H1 (cell line): ENCODE results near the gene KIAA0513. TPM values are rescaled to one million over a fixed set of nuclear protein-coding genes. Genes with fewer than 3 reads are reported as not detected.

Source experiments
- BACH1 ChIP-seq: IDR thresholded peaks from 2 replicates; pipeline ENCODE4 v1.6.1; 2012; ENCODE audit warnings: low read length, improper control_type of control experiment
- CHD7 ChIP-seq: fragments of 300-600 bp; sonication (generic); IDR thresholded peaks from 2 replicates; pipeline ENCODE4 v1.7.1; 2012; ENCODE audit warnings: low read length, moderate library complexity, mild to moderate bottlenecking, inconsistent platforms; ENCODE audit not compliant: insufficient replicate concordance
- CTBP2 ChIP-seq: IDR thresholded peaks from 2 replicates; pipeline ENCODE4 v1.7.0; 2011; ENCODE audit warnings: borderline replicate concordance, mild to moderate bottlenecking, moderate library complexity, mixed read lengths, low read length; ENCODE audit not compliant: insufficient read depth, insufficient read length
- E2F6 ChIP-seq: IDR thresholded peaks from 2 replicates; pipeline ENCODE4 v1.6.1; 2012; ENCODE audit warnings: inconsistent platforms
- EP300 ChIP-seq, 2 experiments: IDR thresholded peaks; 1 replicate in 1 of 2; 2 replicates in 1 of 2; pipeline ENCODE4 v1.6.1; 2011 to 2012; ENCODE audit warnings: low read depth in 2 of 2, low read length in 2 of 2, mild to moderate bottlenecking in 2 of 2, borderline replicate concordance in 1 of 2, inconsistent platforms in 1 of 2, moderate library complexity in 1 of 2
- JUN ChIP-seq: IDR thresholded peaks from 2 replicates; pipeline ENCODE4 v1.6.1; 2011; ENCODE audit warnings: low read depth, mild to moderate bottlenecking, improper control_type of control experiment, low read length
- KDM1A ChIP-seq: fragments of 200-600, 300-600 bp; sonication (generic); IDR thresholded peaks from 2 replicates; pipeline ENCODE4 v1.7.1; 2016; ENCODE audit warnings: mild to moderate bottlenecking, low read length, borderline replicate concordance
- MAX ChIP-seq: IDR thresholded peaks from 2 replicates; pipeline ENCODE4 v1.6.1; 2012; ENCODE audit warnings: inconsistent platforms
- RFX5 ChIP-seq: IDR thresholded peaks from 2 replicates; pipeline ENCODE4 v1.6.1; 2011; ENCODE audit warnings: low read depth, low read length, improper control_type of control experiment, borderline replicate concordance
- SP4 ChIP-seq: IDR thresholded peaks from 2 replicates; pipeline ENCODE4 v1.6.1; 2012; ENCODE audit warnings: low read length, inconsistent platforms
- ZNF274 ChIP-seq: IDR thresholded peaks from 2 replicates; pipeline ENCODE4 v1.7.0; 2012; ENCODE audit warnings: low read length, borderline replicate concordance; ENCODE audit errors: extremely low read depth
- polyA plus RNA-seq, 7 experiments: library from polyadenylated mRNA; depleted of rRNA in 3 of 7; stranded (reverse) in 5 of 7; unstranded in 2 of 7; fragments of >200 nt in 5 of 7; fragments of 200-250 nt in 2 of 7; gene quantifications; 1 replicate in 5 of 7; 2 replicates in 1 of 7; 4 replicates in 1 of 7; pipeline versions ENCODE4 v1.2.1 to v1.2.3, GENCODE V29; 2011 to 2013; ENCODE audit warnings: missing spikeins in 2 of 7, mixed read lengths in 2 of 7
- total RNA-seq: library from RNA; stranded (reverse); fragmentation: NEBNext Ultra II Directional; extraction: Animal tissue kit (Norgen Biotek cat#: 25700); gene quantifications from 2 replicates; pipeline ENCODE4 v1.2.1, GENCODE V29; 2021

KIAA0513 gene
- total and polyA plus RNA-seq, 2 of the 8 experiments (the other 6 are each of a cell fraction or from before 2014, with no cell fraction given), result 2.1 to 6.1 TPM

GRCh38 chr16:85042167-85042526 lies 14.6 kb downstream of the KIAA0513 start (continued):
- TF ChIP-seq CHD7 (no peak), BACH1 (no peak), JUN (no peak), E2F6 (no peak), CTBP2 (no peak), KDM1A (no peak), EP300 (IDR thresholded peaks at IDR 0.05; ENCODE audit: borderline replicate concordance in 1 of 2, low read depth in 2 of 2, low read length in 2 of 2) (no peak), ZNF274 (no peak), SP4 (no peak), MAX (no peak), RFX5 (no peak)
